ENCODE measurements around the gene POLRMT. TPM values are rescaled to one million over a fixed set of nuclear protein-coding genes. Genes with fewer than 3 reads are reported as not detected.

Gene POLRMT
- total RNA-seq, 4 donors from 2014 or later, result 22.1 to 39.5 (median 28.1) TPM

DNA sequence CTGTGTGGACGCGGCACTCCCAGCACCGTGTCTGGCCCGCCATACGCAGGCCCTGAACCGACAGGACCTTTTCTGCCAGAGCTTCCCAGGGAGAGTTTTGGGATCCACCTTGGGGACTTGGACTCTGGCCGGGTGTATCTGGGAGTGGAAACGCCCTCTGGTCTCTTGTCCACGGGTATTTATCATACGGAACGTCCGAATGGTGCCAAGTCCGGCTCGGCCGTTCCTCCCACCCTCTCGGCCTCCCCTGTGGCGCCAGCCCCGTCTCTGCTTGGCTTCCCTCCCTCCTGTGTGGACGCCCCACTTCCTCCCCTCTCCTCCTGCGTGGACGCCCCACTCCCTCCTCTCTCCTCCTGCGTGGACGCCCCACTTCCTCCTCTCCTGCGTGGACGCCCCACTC, 31.5 kb downstream of the POLRMT start:
- Histone ChIP-seq H3K4me3 (no peak overlapping the region), H3K9me3 (no peaks in the 10 kb centered on the region), H3K36me3 (no peaks in the 10 kb centered on the region), H3K27me3 (peaks cover 17% of the 10 kb centered on the region), H3K4me1 (no peaks in the 10 kb centered on the region), H3K27ac (no peak overlapping the region)
- TF ChIP-seq EP300 (IDR thresholded peaks at IDR 0.05) (no peak), POLR2A (IDR thresholded peaks at IDR 0.05) (no peak), POLR2AphosphoS5 (IDR thresholded peaks at IDR 0.05) (no peak)
- TF ChIP-seq, protein P1, sequence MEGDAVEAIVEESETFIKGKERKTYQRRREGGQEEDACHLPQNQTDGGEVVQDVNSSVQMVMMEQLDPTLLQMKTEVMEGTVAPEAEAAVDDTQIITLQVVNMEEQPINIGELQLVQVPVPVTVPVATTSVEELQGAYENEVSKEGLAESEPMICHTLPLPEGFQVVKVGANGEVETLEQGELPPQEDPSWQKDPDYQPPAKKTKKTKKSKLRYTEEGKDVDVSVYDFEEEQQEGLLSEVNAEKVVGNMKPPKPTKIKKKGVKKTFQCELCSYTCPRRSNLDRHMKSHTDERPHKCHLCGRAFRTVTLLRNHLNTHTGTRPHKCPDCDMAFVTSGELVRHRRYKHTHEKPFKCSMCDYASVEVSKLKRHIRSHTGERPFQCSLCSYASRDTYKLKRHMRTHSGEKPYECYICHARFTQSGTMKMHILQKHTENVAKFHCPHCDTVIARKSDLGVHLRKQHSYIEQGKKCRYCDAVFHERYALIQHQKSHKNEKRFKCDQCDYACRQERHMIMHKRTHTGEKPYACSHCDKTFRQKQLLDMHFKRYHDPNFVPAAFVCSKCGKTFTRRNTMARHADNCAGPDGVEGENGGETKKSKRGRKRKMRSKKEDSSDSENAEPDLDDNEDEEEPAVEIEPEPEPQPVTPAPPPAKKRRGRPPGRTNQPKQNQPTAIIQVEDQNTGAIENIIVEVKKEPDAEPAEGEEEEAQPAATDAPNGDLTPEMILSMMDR (IDR thresholded peaks at IDR 0.05), result no peak
- 79 to 91% methylated on average over 13 of the region's 25 CpGs for WGBS, 2 donors (ENCODE audit: low coverage in 1 of 2)
- no peak for ATAC-seq

DNA sequence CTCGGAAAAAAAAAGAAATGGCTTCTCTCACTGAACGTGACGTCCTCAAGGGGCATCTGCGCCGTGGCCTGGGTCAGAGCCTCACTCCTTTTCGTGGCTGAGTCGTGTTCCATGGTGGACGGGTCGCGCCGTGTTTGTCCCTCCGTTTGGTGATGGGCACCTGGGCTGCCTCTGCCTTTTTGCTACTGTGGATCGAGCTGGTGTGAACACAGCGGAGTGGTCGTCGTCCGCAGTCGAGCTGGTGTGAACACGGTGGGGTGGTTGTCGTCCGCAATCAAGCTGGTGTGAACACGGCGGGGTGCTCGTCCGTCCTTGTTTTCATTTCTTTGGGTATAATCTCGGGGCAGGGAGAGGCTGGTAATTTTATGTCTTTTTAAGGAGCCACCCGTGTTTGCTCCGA, 32.0 kb downstream of the POLRMT start:
- ATAC-seq, result no peak
- H3K27me3 ChIP-seq, result peaks cover 22% of the 10 kb centered on the region
- H3K27ac ChIP-seq, result no peak overlapping the region
- 82 to 86% methylated on average over 7 to 27 of the region's 28 CpGs for WGBS, 2 donors (ENCODE audit: low coverage in 1 of 2)
- no peaks in the 10 kb centered on the region for H3K4me1 ChIP-seq
- no peaks in the 10 kb centered on the region for H3K9me3 ChIP-seq
- H3K36me3 ChIP-seq, result no peaks in the 10 kb centered on the region
- H3K4me3 ChIP-seq, result no peak overlapping the region
- TF ChIP-seq POLR2A (IDR thresholded peaks at IDR 0.05) (no peak), POLR2AphosphoS5 (IDR thresholded peaks at IDR 0.05) (no peak), EP300 (IDR thresholded peaks at IDR 0.05) (no peak)
- TF ChIP-seq, protein P1 (IDR thresholded peaks at IDR 0.05), result no peak

DNA sequence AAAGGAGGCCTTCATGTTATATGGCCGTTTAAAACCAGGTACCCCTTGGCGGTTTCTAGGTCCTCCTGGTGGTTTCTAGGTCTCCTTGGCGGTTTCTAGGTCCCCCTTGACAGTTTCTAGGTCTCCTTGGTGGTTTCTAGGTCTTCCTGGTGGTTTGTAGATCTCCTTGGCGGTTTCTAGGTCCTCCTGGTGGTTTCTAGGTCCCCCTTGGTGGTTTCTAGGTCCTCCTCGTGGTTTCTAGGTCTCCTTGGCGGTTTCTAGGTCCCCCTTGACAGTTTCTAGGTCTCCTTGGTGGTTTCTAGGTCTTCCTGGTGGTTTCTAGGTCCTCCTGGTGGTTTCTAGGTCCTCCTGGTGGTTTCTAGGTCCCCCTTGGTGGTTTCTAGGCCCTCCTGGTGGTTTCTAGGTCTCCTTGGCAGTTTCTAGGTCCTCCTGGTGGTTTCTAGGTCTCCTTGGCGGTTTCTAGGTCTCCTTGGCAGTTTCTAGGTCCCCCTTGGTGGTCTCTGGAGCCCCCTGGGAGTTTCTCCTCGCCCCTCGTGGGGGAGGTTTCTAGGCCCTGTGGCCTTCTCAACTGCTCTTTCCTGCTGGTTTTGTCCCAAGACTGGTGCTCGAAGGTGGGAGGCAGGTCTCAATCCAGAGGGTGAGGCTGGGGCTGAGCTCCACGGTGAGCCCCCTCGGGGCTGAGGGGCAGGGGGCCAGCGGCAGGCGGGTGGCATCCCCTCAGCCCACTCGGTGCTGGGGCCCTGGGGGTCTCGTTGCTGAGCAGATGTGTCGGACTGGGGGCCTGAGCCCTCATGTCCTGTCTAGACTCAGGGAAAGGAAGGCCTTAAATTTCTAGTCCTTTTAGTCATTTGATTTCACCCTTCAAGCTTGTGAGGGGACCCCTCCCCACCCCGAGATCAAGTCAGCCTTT, 35.7 kb downstream of the POLRMT start:
- H3K4me1 ChIP-seq, result no peaks in the 10 kb centered on the region
- H3K27ac ChIP-seq, result no peak overlapping the region
- H3K9me3 ChIP-seq, result no peaks in the 10 kb centered on the region
- TF ChIP-seq, protein P1 (IDR thresholded peaks at IDR 0.05), result no peak
- no peak for TF ChIP-seq EP300 (IDR thresholded peaks at IDR 0.05)
- TF ChIP-seq POLR2AphosphoS5 (IDR thresholded peaks at IDR 0.05), result no peak
- no peak for TF ChIP-seq POLR2A (IDR thresholded peaks at IDR 0.05)
- no peak for ATAC-seq
- peaks cover 52% of the 10 kb centered on the region for H3K27me3 ChIP-seq
- 57 to 75% methylated on average over 6 to 8 of the region's 18 CpGs for WGBS, 2 donors (ENCODE audit: low coverage in 1 of 2)
- no peaks in the 10 kb centered on the region for H3K36me3 ChIP-seq
- no peak overlapping the region for H3K4me3 ChIP-seq

DNA sequence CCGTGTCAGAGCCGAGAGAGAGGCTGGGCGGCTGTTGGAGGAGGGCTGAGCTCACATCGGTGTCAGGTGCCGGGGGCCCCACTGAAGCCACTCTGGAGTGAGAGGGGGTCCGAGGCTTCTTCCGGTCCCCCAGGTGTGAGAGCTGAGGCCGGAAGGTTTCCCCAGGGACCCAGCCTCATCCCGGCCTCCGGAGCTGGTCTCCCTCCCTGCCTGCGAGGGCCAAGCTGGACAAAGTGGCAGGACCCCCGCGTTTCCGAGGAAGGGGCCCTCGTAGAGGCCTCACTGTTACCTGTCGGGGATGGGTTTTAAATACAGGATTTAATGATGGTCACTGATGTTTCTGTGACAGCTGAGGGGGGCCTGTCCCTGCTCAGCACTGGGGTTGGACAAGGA, 37.1 kb downstream of the POLRMT start:
- Histone ChIP-seq H3K27me3 (peaks cover 66% of the 10 kb centered on the region), H3K4me3 (no peak overlapping the region), H3K4me1 (peaks cover 0 to 4% (median 0%) of the 10 kb centered on the region in 3 donors), H3K27ac (no peak overlapping the region), H3K9me3 (no peaks in the 10 kb centered on the region), H3K36me3 (no peaks in the 10 kb centered on the region)
- no CpG with 5 or more reads among the region's 16 CpGs for WGBS, 2 donors (ENCODE audit: low coverage in 1 of 2)
- TF ChIP-seq POLR2AphosphoS5 (IDR thresholded peaks at IDR 0.05) (no peak), POLR2A (IDR thresholded peaks at IDR 0.05) (no peak), EP300 (IDR thresholded peaks at IDR 0.05) (no peak)
- TF ChIP-seq, protein P1 (IDR thresholded peaks at IDR 0.05), result no peak
- no peak for ATAC-seq
